DOHH2 (cell line): ENCODE results near the gene AP3B1.

Experiments used
- CTCF ChIP-seq: fragments of 200-600 bp; sonication (generic); IDR thresholded peaks from one replicate; pipeline ENCODE4 v1.5.1; 2014; ENCODE audit warnings: antibody characterized with exemption, mild to moderate bottlenecking, low read depth, low read length; ENCODE audit not compliant: poor library complexity, severe bottlenecking
- EZH2phosphoT487 ChIP-seq: fragments of 200-600 bp; sonication (generic); IDR thresholded peaks from 2 replicates; pipeline ENCODE4 v1.6.1; 2017; ENCODE audit warnings: borderline replicate concordance, mild to moderate bottlenecking, antibody characterized with exemption, low read length, moderate library complexity, mixed read lengths

GRCh38 chr5:78103232-78103918, 191.1 kb downstream of the AP3B1 start:
- no peak for TF ChIP-seq CTCF
- no peak for TF ChIP-seq EZH2phosphoT487
